ENCODE results near the gene RAB37. TPM values are rescaled to one million over a fixed set of nuclear protein-coding genes. Genes with fewer than 3 reads are reported as not detected.
A peak's percentile ranks its signal among the peaks of the same experiment; 100 is the strongest.

Gene RAB37
- total and polyA plus RNA-seq, 2 of the 13 experiments (the other 11 are each of a cell fraction or from before 2014, with no cell fraction given) = 0.91 to 3.7 TPM

DNA sequence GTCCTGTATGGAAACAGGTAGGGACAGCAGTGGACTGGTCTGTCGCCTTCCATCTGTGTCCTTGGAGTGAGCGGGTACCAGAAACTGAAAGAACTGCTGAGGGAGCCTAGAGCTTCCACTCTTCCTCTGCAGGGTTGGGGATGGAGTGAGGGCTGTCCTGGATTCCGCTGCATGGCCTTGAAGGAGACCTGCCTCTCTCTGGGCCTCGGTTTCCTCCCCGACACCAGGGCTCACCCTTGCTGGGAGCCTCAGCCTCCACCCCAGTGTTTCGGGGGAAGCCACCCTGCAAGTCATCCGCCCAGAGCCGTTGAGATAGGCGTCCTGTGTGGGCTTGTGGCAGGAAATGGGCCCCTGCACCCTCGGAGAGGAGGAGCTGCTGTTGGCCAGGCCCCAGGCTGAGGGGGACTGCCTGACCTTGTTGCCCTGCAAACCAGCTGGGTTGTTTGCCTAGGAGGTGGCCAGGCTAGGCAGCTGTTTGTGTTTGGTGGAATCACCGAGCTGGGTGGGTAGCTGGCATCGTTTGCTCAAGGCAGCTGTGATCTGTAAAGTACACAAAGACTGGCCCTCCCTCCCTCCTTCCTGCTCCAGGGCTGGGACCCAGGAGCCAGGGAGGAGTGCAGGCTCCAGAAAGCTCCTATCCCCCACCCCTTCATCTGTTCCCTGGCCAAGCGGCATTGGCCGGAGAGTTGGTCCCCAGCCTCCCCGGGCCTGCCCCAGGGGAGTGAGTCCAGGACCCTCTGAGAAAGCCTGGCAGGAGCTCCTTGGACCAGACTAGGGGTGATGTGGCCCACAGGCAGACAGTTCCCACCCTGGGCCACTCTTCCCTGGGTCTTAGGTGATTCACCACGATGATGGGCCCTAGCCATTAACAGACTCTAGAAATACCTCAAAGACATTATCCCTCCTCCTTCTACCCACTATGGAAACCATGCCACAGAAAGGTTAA lies 1.3 kb downstream of the RAB37 start (continued):
- TF ChIP-seq HOXA3 (CRISPR knock-in tag; IDR thresholded peaks at IDR 0.05) (peak; percentile 73), SNAI1 (CRISPR knock-in tag; IDR thresholded peaks at IDR 0.05; ENCODE audit: borderline replicate concordance) (no peak), DNMT3B (CRISPR knock-in tag; conservative IDR thresholded peaks at IDR 0.05) (0 out of 2 replicates have a peak, but pooled peaks have one; percentile 37), ARID4A (CRISPR knock-in tag; IDR thresholded peaks at IDR 0.05; ENCODE audit: borderline replicate concordance) (peak; percentile 55; the same call in 1 of the 2 replicates), SPEN (CRISPR knock-in tag; IDR thresholded peaks at IDR 0.05; ENCODE audit: low read depth) (no peak), ATM (IDR thresholded peaks at IDR 0.05; ENCODE audit: borderline replicate concordance) (no peak), NFAT5 (CRISPR knock-in tag; IDR thresholded peaks at IDR 0.05) (no peak), ZNF564 (CRISPR knock-in tag; IDR thresholded peaks at IDR 0.05) (no peak), ETV5 (CRISPR knock-in tag; IDR thresholded peaks at IDR 0.05; ENCODE audit: borderline replicate concordance) (peak; percentile 72; the same call in 1 of the 2 replicates), E2F2 (CRISPR knock-in tag; IDR thresholded peaks at IDR 0.05; ENCODE audit: borderline replicate concordance) (no peak), ZNF556 (CRISPR knock-in tag; IDR thresholded peaks at IDR 0.05; ENCODE audit: borderline replicate concordance) (no peak), PHF21A (CRISPR knock-in tag; IDR thresholded peaks at IDR 0.05) (no peak), ZNF816 (CRISPR knock-in tag; IDR thresholded peaks at IDR 0.05; ENCODE audit: borderline replicate concordance) (no peak)
- TF ChIP-seq, protein P1, sequence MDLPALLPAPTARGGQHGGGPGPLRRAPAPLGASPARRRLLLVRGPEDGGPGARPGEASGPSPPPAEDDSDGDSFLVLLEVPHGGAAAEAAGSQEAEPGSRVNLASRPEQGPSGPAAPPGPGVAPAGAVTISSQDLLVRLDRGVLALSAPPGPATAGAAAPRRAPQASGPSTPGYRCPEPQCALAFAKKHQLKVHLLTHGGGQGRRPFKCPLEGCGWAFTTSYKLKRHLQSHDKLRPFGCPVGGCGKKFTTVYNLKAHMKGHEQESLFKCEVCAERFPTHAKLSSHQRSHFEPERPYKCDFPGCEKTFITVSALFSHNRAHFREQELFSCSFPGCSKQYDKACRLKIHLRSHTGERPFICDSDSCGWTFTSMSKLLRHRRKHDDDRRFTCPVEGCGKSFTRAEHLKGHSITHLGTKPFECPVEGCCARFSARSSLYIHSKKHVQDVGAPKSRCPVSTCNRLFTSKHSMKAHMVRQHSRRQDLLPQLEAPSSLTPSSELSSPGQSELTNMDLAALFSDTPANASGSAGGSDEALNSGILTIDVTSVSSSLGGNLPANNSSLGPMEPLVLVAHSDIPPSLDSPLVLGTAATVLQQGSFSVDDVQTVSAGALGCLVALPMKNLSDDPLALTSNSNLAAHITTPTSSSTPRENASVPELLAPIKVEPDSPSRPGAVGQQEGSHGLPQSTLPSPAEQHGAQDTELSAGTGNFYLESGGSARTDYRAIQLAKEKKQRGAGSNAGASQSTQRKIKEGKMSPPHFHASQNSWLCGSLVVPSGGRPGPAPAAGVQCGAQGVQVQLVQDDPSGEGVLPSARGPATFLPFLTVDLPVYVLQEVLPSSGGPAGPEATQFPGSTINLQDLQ (CRISPR knock-in tag; IDR thresholded peaks at IDR 0.05) = no peak

All from HepG2 (cell line).